Stimulated activated CD4-positive, alpha-beta T cell treated with anti-CD3 and anti-CD28 coated beads, Interleukin-4, amount 100 ng/mL, for 48 hours (primary cell): ENCODE data around the gene GRAMD4.
"Not testable (repeated sequence)": the region's sequence is repeated elsewhere in the genome, so short reads cannot be mapped to it uniquely, and the experiment has no call there.

Experiments
- DNase-seq, 2 donors: peaks; one replicate each; pipeline ENCODE4 v3.0.0-alpha.2; 2020; ENCODE audit warnings: low read depth in 2 of 2

GRAMD4 gene

GRCh38 chr22:46637711-46638600 is 17.8 kb downstream of the GRAMD4 start:
- no peak for DNase-seq

- no peak for DNase-seq
Observed at GRCh38 chr22:46638601-46639431, 18.6 kb downstream of the GRAMD4 start.

GRCh38 chr22:46639843-46640242 is 19.7 kb downstream of the GRAMD4 start:
- no peak for DNase-seq

- no peak for DNase-seq
Observed at GRCh38 chr22:46640293-46641055, 20.3 kb downstream of the GRAMD4 start.

GRCh38 chr22:46641811-46642266 is 21.7 kb downstream of the GRAMD4 start:
- DNase-seq = no peak

GRCh38 chr22:46642840-46643480 is 22.8 kb downstream of the GRAMD4 start:
- DNase-seq = not testable (repeated sequence)

- DNase-seq = no peak
Observed at GRCh38 chr22:46646531-46647215, 26.5 kb downstream of the GRAMD4 start.

- not testable (repeated sequence) for DNase-seq
Observed at GRCh38 chr22:46648225-46648820, 28.1 kb downstream of the GRAMD4 start.

- DNase-seq = no peak
Observed at GRCh38 chr22:46649141-46650077, 29.2 kb downstream of the GRAMD4 start.

- no peak for DNase-seq
Observed at GRCh38 chr22:46650078-46650810, 30.1 kb downstream of the GRAMD4 start.

GRCh38 chr22:46651316-46651715 is 31.1 kb downstream of the GRAMD4 start:
- no peak for DNase-seq

- DNase-seq = no peak
Observed at GRCh38 chr22:46652081-46652846, 32.1 kb downstream of the GRAMD4 start.

- DNase-seq = no peak
Observed at GRCh38 chr22:46652847-46653331, 32.7 kb downstream of the GRAMD4 start.

GRCh38 chr22:46653596-46653995 is 33.4 kb downstream of the GRAMD4 start:
- peak in 1 of 2 donors; percentile 22 for DNase-seq

- DNase-seq = no peak
Observed at GRCh38 chr22:46654426-46654825, 34.2 kb downstream of the GRAMD4 start.

- DNase-seq = no peak
Observed at GRCh38 chr22:46654927-46655595, 34.9 kb downstream of the GRAMD4 start.
